GM13977 (cell line): Measurements from ENCODE around the gene PUS3.

Source experiments
- DNase-seq: peaks from one replicate; pipeline ENCODE4 v3.0.0; 2012; ENCODE audit warnings: low spot score
- CTCF ChIP-seq: IDR thresholded peaks from 2 replicates; pipeline ENCODE4 v1.5.1; 2012; ENCODE audit warnings: mild to moderate bottlenecking, control low read depth; ENCODE audit not compliant: insufficient read depth; ENCODE audit errors: extremely low read depth, missing control alignments
- in situ Hi-C: fragments of 300-500 bp; cut with MboI; formaldehyde crosslinking; loops from one replicate; pipeline ENCODE4 v1.12.0; 2022; ENCODE audit warnings: low sequenced_read_pairs, low pct_unique_long_range_greater_than_20kb, mixed read lengths, inconsistent platforms; ENCODE audit not compliant: unreplicated experiment

PUS3 gene

GRCh38 chr11:125902927-125903710 lies at the start of gene PUS3:
Gene PUS3, minus strand, starts transcription at chr11:125903206. Its CDS starts 6,922 bp downstream, at chr11:125896284.
- TF ChIP-seq CTCF = no peak
- peak; percentile 90 for DNase-seq

GRCh38 chr11:125952559-125952958 lies 49.6 kb upstream of the PUS3 start:
- no peak for DNase-seq
- in situ Hi-C loops = no loop called here
- TF ChIP-seq CTCF = no peak

More at GRCh38 chr11:125902927-125903710, at the start of gene PUS3:
- in situ Hi-C loops = no loop called here

- no peak for DNase-seq
- in situ Hi-C loops = no loop called here
Measured at GRCh38 chr11:125951731-125952130, 48.7 kb upstream of the PUS3 start.

GRCh38 chr11:125950696-125951651 lies 48.0 kb upstream of the PUS3 start:
- TF ChIP-seq CTCF = no peak
- in situ Hi-C loops = no loop called here

More at GRCh38 chr11:125951731-125952130, 48.7 kb upstream of the PUS3 start:
- no peak for TF ChIP-seq CTCF

GRCh38 chr11:125950178-125950490 lies 47.1 kb upstream of the PUS3 start:
- in situ Hi-C loops = no loop called here

More at GRCh38 chr11:125950696-125951651, 48.0 kb upstream of the PUS3 start:
- no peak for DNase-seq

More at GRCh38 chr11:125950178-125950490, 47.1 kb upstream of the PUS3 start:
- TF ChIP-seq CTCF = no peak
- no peak for DNase-seq
